GM12874 (cell line): ENCODE measurements around the gene LPAR5.

Experiments
- TF ChIP-seq, protein P1 (sequence below): IDR thresholded peaks from 2 replicates; pipeline ENCODE4 v1.5.1; 2011; ENCODE audit warnings: low read depth, mild to moderate bottlenecking, control low read depth, low read length, moderate library complexity; ENCODE audit not compliant: insufficient read depth

The LPAR5 gene

DNA sequence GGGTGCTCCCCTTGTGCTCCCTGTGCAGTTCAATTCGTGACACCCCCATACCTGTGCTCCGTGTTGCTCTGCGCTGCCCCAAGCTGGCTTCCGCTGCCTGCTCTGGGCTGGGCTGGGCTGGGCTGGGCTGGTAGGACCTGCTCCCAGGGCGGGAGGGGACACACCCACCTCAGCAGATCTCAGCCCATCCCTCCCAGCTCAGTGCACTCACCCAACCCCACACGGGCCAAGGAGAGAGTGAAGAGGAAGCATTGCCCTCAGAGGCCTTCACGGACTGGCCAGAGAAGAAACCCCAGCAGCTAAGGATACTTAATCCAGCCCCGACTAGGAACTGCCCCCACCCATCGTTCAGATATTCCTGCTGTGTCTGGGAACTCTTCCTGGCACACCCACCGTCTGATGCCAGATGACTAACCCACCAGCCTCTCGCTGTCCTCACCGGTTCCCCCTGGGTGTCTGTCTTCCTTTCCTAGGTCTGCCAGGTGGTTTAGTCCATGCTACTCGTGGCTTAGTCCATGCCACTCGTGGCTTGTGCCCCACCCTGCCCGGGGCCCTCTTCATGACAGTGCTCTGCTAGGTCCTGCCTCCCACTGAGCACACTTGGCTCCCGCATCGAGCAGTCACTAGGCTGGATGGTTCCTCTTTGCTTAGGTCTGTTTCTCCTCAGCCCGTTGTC, at the start of gene LPAR5:
TSS of gene LPAR5 (minus strand) at position 104 of the 676 bp plus-strand sequence. CDS start 14,711 bp downstream, outside the sequence.
- TF ChIP-seq, protein P1, sequence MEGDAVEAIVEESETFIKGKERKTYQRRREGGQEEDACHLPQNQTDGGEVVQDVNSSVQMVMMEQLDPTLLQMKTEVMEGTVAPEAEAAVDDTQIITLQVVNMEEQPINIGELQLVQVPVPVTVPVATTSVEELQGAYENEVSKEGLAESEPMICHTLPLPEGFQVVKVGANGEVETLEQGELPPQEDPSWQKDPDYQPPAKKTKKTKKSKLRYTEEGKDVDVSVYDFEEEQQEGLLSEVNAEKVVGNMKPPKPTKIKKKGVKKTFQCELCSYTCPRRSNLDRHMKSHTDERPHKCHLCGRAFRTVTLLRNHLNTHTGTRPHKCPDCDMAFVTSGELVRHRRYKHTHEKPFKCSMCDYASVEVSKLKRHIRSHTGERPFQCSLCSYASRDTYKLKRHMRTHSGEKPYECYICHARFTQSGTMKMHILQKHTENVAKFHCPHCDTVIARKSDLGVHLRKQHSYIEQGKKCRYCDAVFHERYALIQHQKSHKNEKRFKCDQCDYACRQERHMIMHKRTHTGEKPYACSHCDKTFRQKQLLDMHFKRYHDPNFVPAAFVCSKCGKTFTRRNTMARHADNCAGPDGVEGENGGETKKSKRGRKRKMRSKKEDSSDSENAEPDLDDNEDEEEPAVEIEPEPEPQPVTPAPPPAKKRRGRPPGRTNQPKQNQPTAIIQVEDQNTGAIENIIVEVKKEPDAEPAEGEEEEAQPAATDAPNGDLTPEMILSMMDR = no peak

- TF ChIP-seq, protein P1 = peak; percentile 53; the same call in 1 of the 2 replicates
Measured at GRCh38 chr12:6684609-6685008, 48.9 kb upstream of the LPAR5 start.

DNA sequence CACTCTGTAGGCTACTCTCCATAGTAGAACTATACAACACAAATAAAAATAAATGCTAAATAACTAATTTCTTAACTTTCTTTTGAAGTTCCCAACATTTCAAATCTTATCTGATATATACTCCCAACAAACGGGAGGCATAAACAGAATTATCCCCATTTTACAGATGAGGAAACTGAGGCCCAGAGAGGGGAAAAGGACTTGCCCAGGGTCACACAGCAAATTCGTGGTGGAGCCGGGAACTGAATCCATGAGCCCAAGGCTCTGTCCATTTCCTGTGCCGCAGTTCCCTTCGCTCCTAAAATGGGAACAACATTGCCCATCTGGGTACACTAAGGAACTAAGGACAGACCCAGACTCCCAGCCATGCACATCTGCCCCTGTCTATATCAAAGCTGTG, 41.2 kb upstream of the LPAR5 start:
- TF ChIP-seq, protein P1 = no peak

- TF ChIP-seq, protein P1 = no peak
Measured at GRCh38 chr12:6672143-6672542, 36.4 kb upstream of the LPAR5 start.

GRCh38 chr12:6667559-6668210, 31.9 kb upstream of the LPAR5 start:
- TF ChIP-seq, protein P1 = 0 out of 2 replicates have a peak, but pooled peaks have one; percentile 4

GRCh38 chr12:6666211-6666610, 30.5 kb upstream of the LPAR5 start:
- TF ChIP-seq, protein P1 = no peak

GRCh38 chr12:6664902-6665301, 29.1 kb upstream of the LPAR5 start:
- TF ChIP-seq, protein P1 = no peak
